Thoracic aorta (tissue), 2 donors: ENCODE results near the gene OR1N1. TPM values are rescaled to one million over a fixed set of nuclear protein-coding genes. Genes with fewer than 3 reads are reported as not detected.

ENCODE experiments used
- ATAC-seq: fragments of 150-250 bp; one replicate; pipeline ENCODE4 v1.8.0; 2017; ENCODE audit warnings: low read depth; ENCODE audit not compliant: insufficient number of reproducible peaks, low FRiP score
- DNase-seq: peaks from one replicate; pipeline ENCODE4 v3.0.0-alpha.2; 2020; ENCODE audit warnings: low spot score
- H3K27ac ChIP-seq, 2 donors: fragments of 200-600 bp; sonication (generic); 1 replicate in 1 of 2; 2 replicates in 1 of 2; pipeline ENCODE4 v1.5.1; 2016; ENCODE audit warnings: mild to moderate bottlenecking in 2 of 2, moderate library complexity in 2 of 2
- H3K27me3 ChIP-seq: fragments of 200-600 bp; sonication (generic); replicated peaks from 2 replicates; pipeline ENCODE4 v1.6.0; 2016; ENCODE audit warnings: mild to moderate bottlenecking; ENCODE audit not compliant: insufficient read depth
- H3K36me3 ChIP-seq: fragments of 200-600 bp; sonication (generic); one replicate; pipeline ENCODE4 v1.5.1; 2016
- H3K4me1 ChIP-seq, 2 donors: fragments of 200-600 bp; sonication (generic); 1 replicate in 1 of 2; 2 replicates in 1 of 2; pipeline versions ENCODE4 v1.5.1 to v1.6.0; 2016; ENCODE audit warnings: low read depth in 2 of 2, mild to moderate bottlenecking in 1 of 2; ENCODE audit not compliant: control insufficient read depth in 1 of 2
- H3K4me3 ChIP-seq: fragments of 200-600 bp; sonication (generic); 2 replicates; pipeline ENCODE4 v1.5.1; 2016; ENCODE audit warnings: mild to moderate bottlenecking
- H3K9me3 ChIP-seq: fragments of 200-600 bp; sonication (generic); 2 replicates; pipeline ENCODE4 v1.5.1; 2016
- total RNA-seq, 2 donors: library from RNA; depleted of rRNA; stranded (reverse); fragments of >200 nt; gene quantifications; one replicate each; pipeline versions ENCODE4 v1.1.0 to v1.2.3, GENCODE V29; 2016
- TF ChIP-seq, protein P1 (sequence below): fragments of 200-600 bp; sonication (generic); IDR thresholded peaks from one replicate; pipeline ENCODE4 v1.5.1; 2019; ENCODE audit warnings: antibody characterized with exemption

The OR1N1 gene
- total RNA-seq, 2 donors from 2014 or later = not detected

DNA sequence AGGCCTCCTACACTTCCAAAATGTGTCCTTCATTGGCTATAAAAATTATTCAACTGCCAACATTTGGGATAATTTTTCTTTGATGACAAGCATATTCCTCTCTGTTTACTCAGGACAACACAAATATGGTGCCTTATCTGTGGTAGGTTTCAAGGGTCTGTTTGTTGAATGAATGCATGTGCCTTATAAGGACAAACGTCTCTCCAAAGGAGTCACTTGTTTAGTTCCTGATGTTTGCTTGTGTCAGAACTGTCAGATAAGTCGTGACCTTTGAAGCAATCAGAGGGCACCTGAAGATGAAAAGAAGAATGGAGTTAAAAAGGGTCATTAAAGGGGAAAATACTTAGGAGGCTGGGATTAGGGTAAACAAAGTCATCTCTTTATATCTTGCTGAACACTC, 20.1 kb downstream of the OR1N1 start:
- H3K27me3 ChIP-seq = no peaks in the 10 kb centered on the region
- no peaks in the 10 kb centered on the region for H3K9me3 ChIP-seq
- TF ChIP-seq, protein P1, sequence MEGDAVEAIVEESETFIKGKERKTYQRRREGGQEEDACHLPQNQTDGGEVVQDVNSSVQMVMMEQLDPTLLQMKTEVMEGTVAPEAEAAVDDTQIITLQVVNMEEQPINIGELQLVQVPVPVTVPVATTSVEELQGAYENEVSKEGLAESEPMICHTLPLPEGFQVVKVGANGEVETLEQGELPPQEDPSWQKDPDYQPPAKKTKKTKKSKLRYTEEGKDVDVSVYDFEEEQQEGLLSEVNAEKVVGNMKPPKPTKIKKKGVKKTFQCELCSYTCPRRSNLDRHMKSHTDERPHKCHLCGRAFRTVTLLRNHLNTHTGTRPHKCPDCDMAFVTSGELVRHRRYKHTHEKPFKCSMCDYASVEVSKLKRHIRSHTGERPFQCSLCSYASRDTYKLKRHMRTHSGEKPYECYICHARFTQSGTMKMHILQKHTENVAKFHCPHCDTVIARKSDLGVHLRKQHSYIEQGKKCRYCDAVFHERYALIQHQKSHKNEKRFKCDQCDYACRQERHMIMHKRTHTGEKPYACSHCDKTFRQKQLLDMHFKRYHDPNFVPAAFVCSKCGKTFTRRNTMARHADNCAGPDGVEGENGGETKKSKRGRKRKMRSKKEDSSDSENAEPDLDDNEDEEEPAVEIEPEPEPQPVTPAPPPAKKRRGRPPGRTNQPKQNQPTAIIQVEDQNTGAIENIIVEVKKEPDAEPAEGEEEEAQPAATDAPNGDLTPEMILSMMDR = no peak
- H3K4me1 ChIP-seq = no peaks in the 10 kb centered on the region
- DNase-seq (no peak), ATAC-seq (no peak)
- no peak overlapping the region for H3K27ac ChIP-seq
- no peak overlapping the region for H3K4me3 ChIP-seq
- H3K36me3 ChIP-seq = no peaks in the 10 kb centered on the region

DNA sequence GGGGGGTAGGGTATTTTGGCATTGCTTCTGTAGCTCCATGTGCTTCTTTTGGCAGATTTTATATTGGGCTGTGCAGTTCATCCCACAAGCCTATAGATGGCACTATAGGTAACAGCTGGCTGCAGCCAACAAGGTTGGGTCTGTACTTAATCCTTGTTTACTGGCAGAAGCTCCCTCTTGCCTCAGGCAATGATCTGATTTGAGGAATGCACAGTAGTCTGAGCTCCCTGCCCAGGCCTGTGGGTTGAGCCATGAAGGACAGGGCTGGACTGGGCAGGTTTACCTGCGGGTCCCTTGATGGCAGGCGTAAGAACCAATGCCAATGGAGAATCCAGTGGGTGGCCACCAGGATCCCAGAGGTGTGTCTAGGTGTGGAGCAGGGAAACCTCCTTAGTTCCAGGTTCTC, 28.2 kb downstream of the OR1N1 start:
- Histone ChIP-seq H3K4me1 (no peaks in the 10 kb centered on the region), H3K36me3 (no peaks in the 10 kb centered on the region), H3K27ac (no peak overlapping the region), H3K27me3 (no peaks in the 10 kb centered on the region), H3K4me3 (no peak overlapping the region), H3K9me3 (no peaks in the 10 kb centered on the region)
- DNase-seq = no peak
- no peak for ATAC-seq
- TF ChIP-seq, protein P1 = no peak

DNA sequence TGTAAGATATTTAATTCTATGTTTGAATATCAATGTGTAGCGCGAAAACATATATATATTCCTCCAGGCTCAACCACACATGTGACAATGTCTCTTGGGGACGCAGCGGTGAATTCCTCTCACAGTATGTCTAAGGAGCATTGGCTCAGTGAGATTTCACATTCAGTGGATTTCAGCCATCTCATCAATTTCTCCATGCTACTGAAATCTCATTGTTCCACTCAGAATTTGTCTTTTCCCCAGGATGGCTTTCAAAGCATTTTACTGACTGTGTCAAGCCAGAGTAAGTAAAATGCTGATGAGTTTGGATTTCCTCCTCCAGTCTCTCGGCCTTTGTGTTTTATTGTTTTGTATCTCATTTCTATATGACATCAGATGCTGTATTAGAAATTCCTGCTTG, 48.0 kb downstream of the OR1N1 start:
- no peak overlapping the region for H3K4me3 ChIP-seq
- H3K4me1 ChIP-seq = no peaks in the 10 kb centered on the region
- H3K36me3 ChIP-seq = no peaks in the 10 kb centered on the region
- TF ChIP-seq, protein P1 = no peak
- H3K27ac ChIP-seq = no peak overlapping the region
- no peak for ATAC-seq
- H3K27me3 ChIP-seq = no peaks in the 10 kb centered on the region
- DNase-seq = no peak
- no peaks in the 10 kb centered on the region for H3K9me3 ChIP-seq

DNA sequence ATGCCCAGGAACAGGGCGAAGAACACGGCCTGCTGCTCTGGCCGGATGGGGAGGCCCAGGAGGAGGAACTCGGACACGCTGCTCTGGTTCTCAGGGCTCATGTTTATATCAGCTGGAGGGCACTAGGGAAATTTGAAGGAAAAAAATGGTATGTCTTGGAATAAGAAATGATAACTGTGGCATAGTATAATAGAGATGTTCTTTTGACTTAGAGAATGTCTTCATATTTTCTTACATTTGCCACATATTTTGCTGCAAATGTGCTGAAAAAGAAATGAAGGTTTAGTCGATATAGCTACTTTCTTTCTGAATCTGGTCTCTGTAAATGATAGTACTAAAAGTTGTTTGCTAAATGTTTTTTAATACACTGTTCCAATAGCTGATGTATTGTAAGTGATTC, 49.3 kb downstream of the OR1N1 start, which contains the start of gene OR1J1:
OR1J1 (minus strand) TSS at position 101 of the 400 bp plus-strand sequence; CDS start at position 101, 0 bp downstream.
- no peaks in the 10 kb centered on the region for H3K27me3 ChIP-seq
- H3K4me1 ChIP-seq = no peaks in the 10 kb centered on the region
- TF ChIP-seq, protein P1 = no peak
- no peak for ATAC-seq
- no peak within 1 kb of the TSS for H3K4me3 ChIP-seq
- H3K36me3 ChIP-seq = no peaks in the 10 kb centered on the region
- no peak for DNase-seq
- H3K9me3 ChIP-seq = no peaks in the 10 kb centered on the region
- no peak within 1 kb of the TSS for H3K27ac ChIP-seq

DNA sequence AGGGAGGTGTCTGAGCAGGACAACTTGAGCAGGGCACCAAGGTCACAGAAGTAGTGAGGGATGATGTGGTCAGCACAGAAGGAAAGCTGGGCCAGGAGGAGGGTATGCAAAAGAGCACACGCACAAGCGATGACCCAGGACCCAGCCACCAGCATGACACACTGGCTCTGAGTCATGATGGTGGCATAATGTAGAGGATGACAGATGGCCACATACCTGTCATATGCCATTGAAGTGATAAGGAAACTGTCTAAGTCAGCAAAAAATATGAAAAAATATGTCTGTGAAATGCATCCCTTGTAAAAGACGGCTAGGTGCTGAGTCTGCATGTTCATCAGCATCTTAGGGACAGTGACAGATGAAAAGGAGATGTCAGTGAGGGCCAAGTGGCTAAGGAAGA, 49.7 kb downstream of the OR1N1 start:
- TF ChIP-seq, protein P1 = no peak
- DNase-seq = no peak
- Histone ChIP-seq H3K4me3 (no peak overlapping the region), H3K27me3 (no peaks in the 10 kb centered on the region), H3K36me3 (no peaks in the 10 kb centered on the region), H3K4me1 (no peaks in the 10 kb centered on the region), H3K9me3 (no peaks in the 10 kb centered on the region), H3K27ac (no peak overlapping the region)
- no peak for ATAC-seq

Other genes starting within 250 kb of the OR1N1 start
- 10 to 100 TPM; 10.8 to 13.8 TPM for gene PTGS1, start 156.3 kb downstream of the OR1N1 start, total RNA-seq
- gene OR1J1, start 49.4 kb downstream of the OR1N1 start, total RNA-seq = not detected
- 1 to 10 TPM in 1 of 2 donors, not detected in 1; 3.2 TPM for gene OR1J2, start 16.5 kb downstream of the OR1N1 start, total RNA-seq
- gene OR1J4, start 8.2 kb downstream of the OR1N1 start, total RNA-seq = not detected
- gene OR1N2, start 25.8 kb upstream of the OR1N1 start, total RNA-seq = 1 to 10 TPM in 1 of 2 donors, not detected in 1; 1.1 TPM
- gene OR1L8, start 56.1 kb upstream of the OR1N1 start, total RNA-seq = not detected
- gene OR1Q1, start 87.4 kb upstream of the OR1N1 start, total RNA-seq = not detected
- not detected for gene OR1B1, start 130.3 kb upstream of the OR1N1 start, total RNA-seq
- not detected for gene OR1L1, start 134.4 kb upstream of the OR1N1 start, total RNA-seq
- gene OR1L3, start 147.8 kb upstream of the OR1N1 start, total RNA-seq = not detected
- not detected for gene OR1L4, start 196.7 kb upstream of the OR1N1 start, total RNA-seq
- gene OR1L6, start 215.0 kb upstream of the OR1N1 start, total RNA-seq = not detected